Stimulated activated CD8-positive, alpha-beta memory T cell treated with anti-CD3 and anti-CD28 coated beads, Interleukin-2, amount 100 ng/mL, for 1 hour (primary cell): ENCODE measurements around the gene MRPS16.

ENCODE experiments used
- DNase-seq, 2 donors: peaks; one replicate each; pipeline ENCODE4 v3.0.0-alpha.2; 2020; ENCODE audit warnings: low read depth in 2 of 2

The MRPS16 gene

GRCh38 chr10:73239908-73240307 lies 12.5 kb downstream of the MRPS16 start:
- DNase-seq: no peak

DNA sequence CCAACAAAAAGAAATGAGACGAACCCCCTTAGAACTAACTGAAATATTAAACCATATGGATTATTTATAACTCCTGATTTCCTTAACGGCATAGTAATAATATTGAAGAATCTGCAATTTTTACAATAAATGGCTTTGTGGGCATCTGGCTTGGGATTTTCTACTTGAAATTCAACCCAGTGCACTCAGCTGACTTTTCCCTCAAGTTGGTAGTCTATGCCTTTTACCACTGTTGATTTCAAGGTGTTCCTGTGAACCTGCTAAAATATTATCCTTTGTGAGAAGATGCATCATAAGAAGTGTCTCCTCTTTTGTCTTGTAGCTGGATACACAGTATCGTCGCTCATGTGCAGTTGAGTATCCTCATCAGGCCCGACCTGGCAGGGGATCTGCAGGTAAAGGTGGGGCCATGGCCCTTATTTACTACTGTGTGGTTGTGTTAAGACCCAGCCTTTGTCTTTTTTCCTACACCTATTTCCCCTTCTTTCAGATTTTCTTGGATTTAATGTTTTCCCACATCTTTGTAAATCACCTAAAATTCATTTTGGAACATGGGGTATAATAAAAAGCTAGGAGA lies 13.4 kb downstream of the MRPS16 start:
- DNase-seq: no peak

DNA sequence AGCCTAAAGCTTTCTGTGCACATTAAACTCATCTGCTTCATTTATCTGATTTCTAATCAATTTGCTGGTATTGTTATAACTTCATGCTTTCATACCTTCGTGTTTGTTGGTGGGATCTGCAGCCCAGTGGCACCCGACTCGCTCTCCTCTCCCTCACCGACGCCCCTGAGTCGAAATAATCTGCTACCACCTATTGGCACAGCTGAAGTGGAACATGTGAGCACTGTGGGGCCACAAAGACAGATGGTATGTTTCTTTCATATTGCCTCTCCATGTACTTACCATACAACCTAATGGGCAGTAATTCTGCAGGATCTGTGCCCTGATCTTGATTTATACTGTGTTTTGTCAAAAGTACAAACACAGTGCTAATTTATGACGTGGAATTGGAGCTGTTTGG lies 17.7 kb downstream of the MRPS16 start:
- no peak for DNase-seq

- no peak for DNase-seq
Observed at GRCh38 chr10:73233883-73234282, 18.6 kb downstream of the MRPS16 start.

- DNase-seq: no peak
Observed at GRCh38 chr10:73232887-73233286, 19.6 kb downstream of the MRPS16 start.

- DNase-seq: no peak
Observed at GRCh38 chr10:73229567-73229966, 22.9 kb downstream of the MRPS16 start.

DNA sequence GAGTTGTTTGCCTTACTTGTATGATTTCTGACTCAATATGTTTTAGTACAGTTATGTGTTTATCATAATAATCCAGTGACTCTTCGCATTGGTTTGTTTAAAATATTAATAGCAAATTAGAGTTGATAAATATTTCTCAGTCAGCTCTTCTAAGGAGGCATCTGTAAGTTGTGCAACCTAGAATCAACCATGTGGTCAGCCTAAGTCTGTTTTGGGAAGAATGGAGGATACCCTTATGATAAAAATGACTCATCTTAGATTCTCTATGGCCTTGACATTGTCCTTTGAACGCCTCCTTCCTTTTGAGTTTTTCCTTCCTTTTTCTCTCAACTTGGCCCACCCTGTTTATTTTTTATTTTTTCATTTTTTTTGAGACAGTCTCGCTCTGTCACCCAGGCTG lies 24.2 kb downstream of the MRPS16 start:
- no peak for DNase-seq

- DNase-seq: no peak
Observed at GRCh38 chr10:73226663-73227062, 25.8 kb downstream of the MRPS16 start.

DNA sequence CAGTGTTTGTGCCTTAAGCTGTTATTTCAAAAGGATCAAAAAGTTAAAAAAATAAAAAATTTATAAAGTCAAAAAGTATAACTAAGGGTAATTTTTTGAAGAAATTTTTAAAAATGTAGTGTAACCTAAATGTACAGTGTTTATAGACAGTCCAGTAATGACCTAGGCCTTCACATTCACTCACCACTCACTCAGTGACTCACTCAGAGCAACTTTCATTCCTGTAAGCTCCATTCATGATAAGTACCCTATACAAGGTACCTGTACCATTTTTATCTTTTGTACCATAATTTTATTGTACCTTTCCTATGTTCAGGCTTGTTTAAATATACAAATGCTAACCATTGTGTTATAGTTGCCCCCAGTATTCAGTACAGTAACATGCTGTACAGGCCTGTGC lies 26.9 kb downstream of the MRPS16 start:
- no peak for DNase-seq

DNA sequence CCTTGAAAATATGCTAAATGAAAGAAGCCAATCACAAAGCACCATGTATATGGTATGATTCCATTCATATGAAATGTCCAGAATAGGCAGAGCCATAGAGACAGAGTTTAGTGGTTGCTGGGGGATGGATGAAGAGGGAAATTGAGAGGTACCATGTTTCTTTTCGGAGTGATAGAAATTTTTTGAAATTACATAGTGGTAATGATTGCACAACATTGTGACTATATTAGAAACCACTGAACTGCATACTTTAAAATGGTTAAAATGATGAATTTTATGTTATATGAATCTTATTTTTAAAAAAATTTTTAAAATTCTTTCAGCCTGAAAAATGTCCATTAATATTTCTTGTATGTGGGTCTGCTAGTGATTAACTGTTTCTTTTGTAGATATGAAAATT lies 31.5 kb downstream of the MRPS16 start:
- DNase-seq: no peak

DNA sequence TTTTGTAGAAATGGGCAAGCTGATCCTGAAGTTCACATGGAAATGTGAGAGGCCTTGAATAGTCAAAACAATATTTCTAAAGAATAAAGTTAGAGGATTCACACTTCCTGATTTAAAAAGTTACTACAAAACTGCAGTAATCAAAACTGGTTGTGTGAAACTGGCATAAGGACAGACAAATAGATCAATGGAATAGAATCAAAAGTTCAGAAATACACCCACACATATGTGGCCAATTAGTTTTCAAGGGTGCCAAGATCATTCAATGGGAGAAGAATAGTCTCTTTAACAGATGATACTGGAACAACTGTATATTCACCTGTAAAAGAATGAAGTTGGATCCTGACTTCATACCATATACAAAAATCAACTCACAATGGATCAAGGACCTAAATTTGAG lies 33.1 kb downstream of the MRPS16 start:
- no peak for DNase-seq

GRCh38 chr10:73218431-73219191 lies 33.8 kb downstream of the MRPS16 start:
- no peak for DNase-seq

- DNase-seq: no peak
Observed at GRCh38 chr10:73217628-73218027, 34.8 kb downstream of the MRPS16 start.

DNA sequence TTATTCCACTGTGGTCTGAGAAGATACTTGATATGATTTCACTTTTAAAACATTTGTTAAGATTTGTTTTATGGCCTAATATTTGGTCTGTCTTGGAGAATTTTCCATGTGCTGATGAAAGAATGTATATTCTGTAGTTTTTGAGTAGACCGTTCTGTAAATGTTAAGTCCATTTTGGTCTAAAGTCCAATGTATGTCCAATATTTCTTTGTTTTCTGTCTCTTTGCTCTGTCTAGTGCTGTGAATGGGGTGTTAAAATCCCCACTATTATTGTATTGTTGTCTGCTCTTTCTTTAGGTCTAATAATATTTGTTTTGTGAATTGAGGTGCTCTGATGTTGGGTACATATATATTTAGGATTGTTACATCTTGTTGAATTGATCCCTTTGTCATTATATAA lies 36.7 kb downstream of the MRPS16 start:
- DNase-seq: no peak

DNA sequence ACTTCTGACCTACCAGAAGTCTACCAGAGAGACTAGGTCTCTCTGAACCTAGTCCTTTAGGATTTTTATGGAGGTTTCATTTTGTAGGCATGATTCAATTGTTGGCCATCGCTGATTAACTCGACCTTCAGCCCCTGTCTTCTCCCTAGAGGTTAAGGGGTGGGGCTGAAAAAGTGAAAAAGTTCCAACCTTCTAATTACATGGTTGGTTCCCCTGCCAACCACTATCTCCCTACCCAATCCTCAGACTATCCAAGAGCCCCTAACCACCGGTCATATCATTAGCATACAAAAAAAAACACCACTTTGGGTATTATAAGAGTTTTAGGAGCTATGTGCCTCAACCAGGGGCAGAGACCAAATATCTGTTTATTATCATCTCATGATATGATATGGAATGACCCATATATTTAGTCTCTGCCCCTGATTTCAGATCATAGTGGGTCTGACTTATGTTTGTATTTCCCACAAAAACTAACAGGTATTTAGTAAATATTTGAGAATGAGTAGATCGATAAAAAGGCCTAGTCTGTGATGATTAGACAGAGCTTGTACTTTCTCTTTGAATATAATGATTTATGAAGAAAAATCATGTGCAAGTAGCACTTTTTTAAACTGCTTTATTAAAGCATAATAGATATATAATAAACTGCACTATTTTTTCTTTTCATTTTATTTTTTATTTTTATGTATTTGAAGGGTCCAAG lies 41.2 kb downstream of the MRPS16 start:
- no peak for DNase-seq

DNA sequence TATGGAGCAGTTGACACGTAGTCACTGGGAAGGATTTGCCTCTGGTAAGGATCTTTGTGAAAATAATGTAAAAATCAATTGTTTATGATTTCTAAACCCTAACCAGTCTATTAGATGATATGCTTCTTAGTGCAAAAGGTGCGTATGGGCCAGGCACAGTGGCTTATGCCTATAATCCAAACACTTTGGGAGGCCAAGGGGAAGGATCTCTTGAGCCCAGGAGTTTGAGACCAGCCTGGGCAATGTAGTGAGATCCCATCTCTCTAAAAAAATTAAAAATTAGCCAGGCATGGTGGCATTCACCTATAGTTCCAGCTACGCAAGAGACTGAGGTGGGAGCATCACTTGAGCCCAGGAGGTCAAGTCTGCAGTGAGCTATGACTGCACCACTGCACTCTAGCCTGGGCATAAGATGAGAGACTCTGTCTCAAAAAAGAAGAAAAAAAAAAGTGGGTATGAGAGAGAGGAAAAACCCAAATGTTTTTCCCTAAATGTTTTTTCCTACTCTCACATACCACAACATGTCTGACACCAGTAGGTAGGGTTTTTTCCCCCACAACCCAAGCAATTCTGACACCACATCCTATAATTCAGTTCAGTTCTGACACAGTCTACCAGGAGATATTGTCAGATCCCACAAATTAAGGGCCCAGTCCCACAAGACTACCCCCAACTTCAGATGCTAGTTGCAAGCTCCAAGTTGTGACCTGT lies 41.9 kb downstream of the MRPS16 start:
- no peak for DNase-seq

DNA sequence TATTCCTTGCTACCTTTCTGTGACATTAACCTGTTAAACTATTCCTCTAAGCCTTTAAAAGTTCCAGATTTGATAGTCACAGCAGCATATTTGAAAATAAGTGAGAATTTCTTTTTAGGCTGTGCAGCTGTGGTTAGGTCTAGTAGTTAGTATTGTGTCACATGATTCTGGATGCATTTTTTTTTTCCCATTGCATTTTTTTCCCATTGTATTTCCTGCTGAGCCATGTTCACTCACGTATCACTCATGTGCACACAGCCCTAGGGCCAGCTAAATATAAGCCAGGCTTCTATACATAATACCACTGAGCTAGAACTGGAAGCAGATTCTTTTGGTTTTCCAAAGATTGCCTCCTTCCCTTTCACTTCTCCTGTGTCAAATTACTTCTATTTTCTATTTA lies 42.7 kb downstream of the MRPS16 start:
- DNase-seq: no peak

- no peak for DNase-seq
Observed at GRCh38 chr10:73207883-73208282, 44.6 kb downstream of the MRPS16 start.

GRCh38 chr10:73206385-73206784 lies 46.1 kb downstream of the MRPS16 start:
- no peak for DNase-seq

DNA sequence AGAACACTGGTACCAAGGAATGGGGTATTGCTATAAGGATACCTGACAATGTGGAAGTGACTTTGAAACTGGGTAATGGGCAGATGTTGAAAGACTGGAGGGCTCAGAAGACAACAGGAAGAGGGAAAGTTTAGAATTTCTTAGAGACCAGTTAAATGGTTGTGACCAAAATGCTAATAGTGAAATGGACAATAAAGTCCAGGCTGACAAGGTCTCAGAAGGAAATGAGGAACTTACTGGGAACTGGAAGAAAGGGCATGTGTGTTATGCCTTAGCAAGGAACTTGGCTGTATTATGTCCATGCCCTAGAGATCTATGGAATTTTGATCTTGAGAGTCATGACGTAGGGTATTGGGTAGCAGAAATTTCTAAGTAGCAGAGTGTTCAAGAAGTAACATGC lies 46.6 kb downstream of the MRPS16 start:
- DNase-seq: no peak

- DNase-seq: no peak
Observed at GRCh38 chr10:73205081-73205480, 47.4 kb downstream of the MRPS16 start.
